IMR-90 (cell line): ENCODE data around the gene DHX15. TPM values are rescaled to one million over a fixed set of nuclear protein-coding genes. Genes with fewer than 3 reads are reported as not detected.
A peak's percentile ranks its signal among the peaks of the same experiment; 100 is the strongest.

Experiments used
- ATAC-seq: fragments of 200-7000 bp; cut with Tn5 transposase; 2 replicates; pipeline ENCODE4 v1.9.1; 2020; ENCODE audit warnings: low read depth, mild to moderate bottlenecking, moderate library complexity
- BruUV-seq: library from RNA; stranded (reverse); fragments of 400-500 nt; replicated peaks from 2 replicates; lab custom pipeline; 2021; lab: Mats Ljungman, UMichigan
- CTCF ChIA-PET: fragments of 300-600 bp; formaldehyde crosslinking; extraction: SDS; loops from one replicate; lab custom pipeline; 2021; ENCODE audit warnings: antibody characterized with exemption; lab: Yijun Ruan, JAX
- POLR2A ChIA-PET: fragments of 300-600 bp; sonication (Branson Sonifier 250); formaldehyde crosslinking; loops from one replicate; lab custom pipeline; 2022; ENCODE audit warnings: antibody characterized with exemption; ENCODE audit not compliant: unreplicated experiment; lab: Charles Lee
- DNase-seq: peaks from one replicate; pipeline ENCODE4 v3.0.0; 2013
- H2AFZ ChIP-seq: replicated peaks from 2 replicates; pipeline ENCODE3; 2013; ENCODE audit warnings: low read length, mild to moderate bottlenecking; ENCODE audit not compliant: poor library complexity
- H2AK5ac ChIP-seq: 2 replicates; pipeline ENCODE4 v1.6.1; 2013; ENCODE audit warnings: low read depth, low read length, inconsistent platforms
- H2AK9ac ChIP-seq: replicated peaks from 2 replicates; pipeline ENCODE3; 2013; ENCODE audit warnings: mild to moderate bottlenecking, low read depth, low read length, moderate library complexity; ENCODE audit not compliant: poor library complexity
- H2BK120ac ChIP-seq: 2 replicates; pipeline ENCODE4 v1.6.1; 2013; ENCODE audit warnings: low read depth, low read length, inconsistent platforms
- H2BK15ac ChIP-seq: 3 replicates; pipeline ENCODE4 v1.6.1; 2013; ENCODE audit warnings: low read depth, low read length, inconsistent platforms
- H2BK20ac ChIP-seq: 2 replicates; pipeline ENCODE4 v1.6.1; 2013; ENCODE audit warnings: low read depth, mild to moderate bottlenecking, inconsistent platforms, low read length, moderate library complexity
- H2BK5ac ChIP-seq: 2 replicates; pipeline ENCODE4 v1.6.1; 2013; ENCODE audit warnings: mild to moderate bottlenecking, low read depth, low read length, inconsistent platforms; ENCODE audit not compliant: poor library complexity, severe bottlenecking
- H3K14ac ChIP-seq: replicated peaks from 2 replicates; pipeline ENCODE4 v1.6.1; 2013; ENCODE audit warnings: low read depth, low read length, inconsistent platforms
- H3K18ac ChIP-seq: 2 replicates; pipeline ENCODE4 v1.6.1; 2013; ENCODE audit warnings: low read depth, low read length, control low read depth
- H3K23ac ChIP-seq: 2 replicates; pipeline ENCODE4 v1.6.1; 2013; ENCODE audit warnings: low read depth, low read length, inconsistent platforms
- H3K27ac ChIP-seq: 2 replicates; pipeline ENCODE4 v1.5.1; 2013; ENCODE audit warnings: mild to moderate bottlenecking, control low read depth, low read length; ENCODE audit not compliant: insufficient read depth
- H3K27me3 ChIP-seq: 2 replicates; pipeline ENCODE4 v1.6.1; 2013; ENCODE audit warnings: low read length; ENCODE audit not compliant: control insufficient read depth, insufficient read depth
- H3K36me3 ChIP-seq: 2 replicates; pipeline ENCODE4 v1.6.1; 2013; ENCODE audit warnings: low read length, mixed read lengths; ENCODE audit not compliant: control insufficient read depth, insufficient read depth
- H3K4ac ChIP-seq: 2 replicates; pipeline ENCODE4 v1.6.1; 2013; ENCODE audit warnings: low read depth, low read length, inconsistent platforms
- H3K4me1 ChIP-seq: 2 replicates; pipeline ENCODE4 v1.6.1; 2013; ENCODE audit warnings: low read length, mixed read lengths; ENCODE audit not compliant: control insufficient read depth, insufficient read depth
- H3K4me2 ChIP-seq: 2 replicates; pipeline ENCODE4 v1.6.1; 2013; ENCODE audit warnings: low read depth, mild to moderate bottlenecking, control low read depth, low read length, moderate library complexity
- H3K4me3 ChIP-seq: 2 replicates; pipeline ENCODE4 v1.5.1; 2013; ENCODE audit warnings: low read depth, mild to moderate bottlenecking, control low read depth, low read length, moderate library complexity; ENCODE audit not compliant: insufficient read depth
- H3K56ac ChIP-seq: 2 replicates; pipeline ENCODE4 v1.6.1; 2013; ENCODE audit warnings: low read length, inconsistent platforms; ENCODE audit not compliant: insufficient read depth; ENCODE audit errors: extremely low read depth
- H3K79me1 ChIP-seq, 2 experiments: 2 replicates each; pipeline ENCODE4 v1.6.1; 2013; ENCODE audit warnings: low read length in 2 of 2, inconsistent platforms in 1 of 2, low read depth in 1 of 2
- H3K9ac ChIP-seq: 2 replicates; pipeline ENCODE4 v1.6.1; 2013; ENCODE audit warnings: low read depth, low read length, control low read depth
- H3K9me1 ChIP-seq: 2 replicates; pipeline ENCODE4 v1.6.1; 2013; ENCODE audit warnings: low read length, inconsistent platforms; ENCODE audit not compliant: insufficient read depth
- H3K9me3 ChIP-seq: 2 replicates; pipeline ENCODE4 v1.6.1; 2013; ENCODE audit warnings: low read length; ENCODE audit not compliant: control insufficient read depth, insufficient read depth
- H4K20me1 ChIP-seq: 2 replicates; pipeline ENCODE4 v1.6.1; 2013; ENCODE audit warnings: low read length, inconsistent platforms; ENCODE audit not compliant: insufficient read depth
- H4K5ac ChIP-seq: 2 replicates; pipeline ENCODE4 v1.6.1; 2013; ENCODE audit warnings: mild to moderate bottlenecking, low read depth, low read length, control low read depth
- H4K8ac ChIP-seq, 2 experiments: 2 replicates each; pipeline ENCODE4 v1.6.1; 2013; ENCODE audit warnings: low read depth in 2 of 2, low read length in 2 of 2, control low read depth in 1 of 2, inconsistent platforms in 1 of 2
- H4K91ac ChIP-seq: 2 replicates; pipeline ENCODE4 v1.6.1; 2013; ENCODE audit warnings: low read depth, low read length, inconsistent platforms; ENCODE audit not compliant: insufficient read depth
- CEBPB ChIP-seq: IDR thresholded peaks from 2 replicates; pipeline ENCODE4 v1.6.1; 2012; ENCODE audit warnings: low read depth, low read length, improper control_type of control experiment
- RAD21 ChIP-seq: IDR thresholded peaks from 2 replicates; pipeline ENCODE4 v1.6.1; 2012; ENCODE audit warnings: low read length, improper control_type of control experiment
- WGBS, 2 experiments: methylation state at CpG; one replicate each; pipeline versions ENCODE4 v1.1.5 to v1.1.7; 2013; ENCODE audit warnings: missing lambda C conversion rate in 2 of 2; ENCODE audit not compliant: insufficient read length in 1 of 2; ENCODE audit errors: extremely low coverage in 2 of 2; 5-methylcytosine and 5-hydroxymethylcytosine counted together
- dilution Hi-C: fragments of 300-500 bp; cut with HindIII; formaldehyde crosslinking; loops from one replicate; pipeline ENCODE4 v1.14.3; 2018; ENCODE audit warnings: low sequenced_read_pairs; ENCODE audit not compliant: unreplicated experiment
- in situ Hi-C: fragments of 300-500 bp; cut with MboI; formaldehyde crosslinking; loops from 3 replicates; pipeline ENCODE4 v1.14.3; 2019; ENCODE audit warnings: low sequenced_read_pairs, inconsistent platforms, mixed read lengths
- intact Hi-C: fragments of 100-400 bp; cut with micrococcal nuclease; formaldehyde crosslinking; loops from 2 replicates; pipeline ENCODE4 v1.10.0; 2022
- polyA plus RNA-seq, 3 experiments: library from polyadenylated mRNA; depleted of rRNA; stranded (reverse); fragments of >200 nt; gene quantifications; 2 replicates each; pipeline ENCODE4 v1.2.3, GENCODE V29; 2012; ENCODE audit warnings: low replicate concordance in 1 of 3
- total RNA-seq: library from RNA; depleted of rRNA; stranded (reverse); fragments of >200 nt; gene quantifications from 2 replicates; pipeline ENCODE4 v1.2.3, GENCODE V29; 2012

Gene DHX15
- total and polyA plus RNA-seq, 2 of the 4 experiments (the other 2 are of a cell fraction), result 97.9 to 172 TPM

DNA sequence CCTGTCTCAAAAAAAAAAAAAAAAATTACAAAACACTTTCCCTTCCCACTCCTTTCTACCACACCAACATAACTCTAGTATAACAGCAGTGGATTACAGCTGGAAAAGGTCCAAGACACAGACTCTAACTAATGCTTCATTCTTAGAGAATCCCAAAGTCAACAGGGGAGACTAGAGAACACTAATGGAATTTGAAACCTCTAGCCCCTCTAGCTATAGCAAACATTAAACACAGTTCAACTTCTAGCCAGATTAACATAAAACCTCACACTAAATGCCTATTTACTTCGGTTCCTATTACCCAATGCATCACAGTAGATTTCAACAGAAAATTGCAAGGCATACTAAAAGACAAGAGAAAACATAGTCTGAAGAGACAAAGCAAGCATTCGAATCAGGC, 10.5 kb upstream of the DHX15 start:
- H3K79me1 ChIP-seq, result no peaks in the 10 kb centered on the region
- no peak overlapping the region for H4K5ac ChIP-seq
- BruUV-seq, result no TSS peak
- H3K9me3 ChIP-seq, result peaks cover 6% of the 10 kb centered on the region; the same call in 1 of the 2 replicates
- no peak overlapping the region for H3K56ac ChIP-seq
- no peak overlapping the region for H3K23ac ChIP-seq
- no peak overlapping the region for H3K27ac ChIP-seq
- H2AK5ac ChIP-seq, result no peak overlapping the region
- no peaks in the 10 kb centered on the region for H3K9me1 ChIP-seq
- no peak overlapping the region for H2BK20ac ChIP-seq
- H2BK15ac ChIP-seq, result no peak overlapping the region
- no peak overlapping the region for H4K8ac ChIP-seq
- no peaks in the 10 kb centered on the region for H3K4me1 ChIP-seq
- H3K27me3 ChIP-seq, result peaks cover 3% of the 10 kb centered on the region; the same call in 1 of the 2 replicates
- no peak overlapping the region for H2AK9ac ChIP-seq
- in situ Hi-C loops (no loop called here), intact Hi-C loops (no loop called here), dilution Hi-C loops (no loop called here)
- H2BK5ac ChIP-seq, result no peak overlapping the region
- H3K18ac ChIP-seq, result no peak overlapping the region
- CTCF ChIA-PET, result interaction anchor here (1.6 kb wide), 1 partner anchor 10 kb away, joined by 4 read pairs; the partner anchor contains the start of gene DHX15
- H3K4me2 ChIP-seq, result peak overlapping the region; percentile 22; the same call in 1 of the 2 replicates
- H3K4me3 ChIP-seq, result no peak overlapping the region
- no peaks in the 10 kb centered on the region for H4K20me1 ChIP-seq
- H3K14ac ChIP-seq, result no peak overlapping the region
- no peaks in the 10 kb centered on the region for H3K36me3 ChIP-seq
- peak; percentile 74 for DNase-seq
- no peak overlapping the region for H3K4ac ChIP-seq
- WGBS, 2 experiments, result no CpG with 5 or more reads among the region's 2 CpGs
- POLR2A ChIA-PET, result interaction anchor here (0.7 kb wide), 1 partner anchor 10 kb away, joined by 3 read pairs; the partner anchor contains the start of gene DHX15
- H2AFZ ChIP-seq, result no peak overlapping the region
- no peak overlapping the region for H2BK120ac ChIP-seq
- TF ChIP-seq RAD21 (no peak), CEBPB (0 out of 2 replicates have a peak, but pooled peaks have one; percentile 3)
- ATAC-seq, result peak; percentile 91
- H4K91ac ChIP-seq, result no peak overlapping the region
- H3K9ac ChIP-seq, result no peak overlapping the region
